ENCODE data around the gene SDF2.

GRCh38 chr17:28620010-28620409 is 41.7 kb downstream of the SDF2 start:
- TF ChIP-seq CTCF (conservative IDR thresholded peaks at IDR 0.05 in 1 of 2, IDR thresholded peaks at IDR 0.05 in 1 of 2; ENCODE audit: extremely low read depth in 1 of 2, insufficient read depth in 1 of 2, low read depth in 1 of 2, low read length in 2 of 2) (no peak), EZH2 (IDR thresholded peaks at IDR 0.05; ENCODE audit: borderline replicate concordance, low read length) (no peak)

Data from mammary epithelial cell (primary cell).